NCI-H187 (cell line): Measurements from ENCODE around the gene PRKCB.
"Not testable (repeated sequence)": the region's sequence is repeated elsewhere in the genome, so short reads cannot be mapped to it uniquely, and the experiment has no call there.

Experiments used
- DNase-seq, 2 experiments: peaks; one replicate each; lab custom pipeline; 2025; lab: John Stamatoyannopoulos, UW

PRKCB gene

GRCh38 chr16:23902748-23903414 is 67.1 kb downstream of the PRKCB start:
- DNase-seq = no peak

GRCh38 chr16:23905027-23905426 is 69.2 kb downstream of the PRKCB start:
- no peak for DNase-seq

GRCh38 chr16:23907457-23907902 is 71.7 kb downstream of the PRKCB start:
- DNase-seq = no peak

DNA sequence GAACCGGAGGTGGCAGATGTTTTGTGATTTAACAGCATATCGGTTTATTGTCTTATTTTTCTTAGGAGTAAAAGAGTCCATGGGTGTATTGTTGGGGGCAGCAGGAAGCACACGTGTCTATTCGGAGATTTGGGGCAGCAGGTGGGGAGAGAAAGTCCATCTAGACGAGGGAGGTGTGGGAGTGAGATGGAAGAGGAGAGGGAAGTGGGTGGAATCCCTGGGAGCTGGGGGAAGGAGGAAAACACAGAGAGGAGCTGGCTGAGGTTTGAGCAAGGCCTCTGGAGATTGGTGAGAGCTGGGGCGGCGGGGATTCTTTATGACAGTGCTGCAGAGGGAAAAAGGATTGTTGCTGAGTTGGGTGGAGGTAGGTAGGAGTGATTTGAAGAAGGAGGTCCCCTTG is 72.1 kb downstream of the PRKCB start:
- DNase-seq = no peak

- DNase-seq = no peak
Observed at GRCh38 chr16:23908790-23909189, 73.0 kb downstream of the PRKCB start.

- DNase-seq = no peak
Observed at GRCh38 chr16:23909792-23910418, 74.1 kb downstream of the PRKCB start.

- no peak for DNase-seq
Observed at GRCh38 chr16:23914946-23915530, 79.3 kb downstream of the PRKCB start.

GRCh38 chr16:23916552-23916951 is 80.8 kb downstream of the PRKCB start:
- not testable (repeated sequence) for DNase-seq

- DNase-seq = no peak
Observed at GRCh38 chr16:23917621-23918020, 81.8 kb downstream of the PRKCB start.

GRCh38 chr16:23920446-23920845 is 84.7 kb downstream of the PRKCB start:
- no peak for DNase-seq

GRCh38 chr16:23920899-23921298 is 85.1 kb downstream of the PRKCB start:
- DNase-seq = no peak

DNA sequence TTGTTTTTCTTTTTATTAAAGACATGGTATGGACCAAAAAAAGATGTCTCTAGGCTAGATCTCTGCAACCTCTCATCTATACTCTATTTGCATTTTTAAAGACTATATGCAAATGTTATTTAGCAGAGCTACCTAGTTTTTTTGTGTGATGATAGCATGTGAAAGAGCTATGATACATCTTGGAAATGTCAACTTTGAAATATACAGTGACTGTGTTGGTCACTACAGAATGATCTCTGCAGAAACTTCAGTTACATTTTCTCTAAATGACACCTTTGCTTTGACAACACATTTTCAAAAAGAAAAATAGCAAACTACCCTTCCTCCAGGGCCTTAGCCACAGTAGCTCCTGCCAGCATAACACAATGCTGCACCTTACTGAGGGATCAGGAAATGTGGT is 86.6 kb downstream of the PRKCB start:
- no peak for DNase-seq

- DNase-seq = no peak
Observed at GRCh38 chr16:23924128-23924527, 88.3 kb downstream of the PRKCB start.

DNA sequence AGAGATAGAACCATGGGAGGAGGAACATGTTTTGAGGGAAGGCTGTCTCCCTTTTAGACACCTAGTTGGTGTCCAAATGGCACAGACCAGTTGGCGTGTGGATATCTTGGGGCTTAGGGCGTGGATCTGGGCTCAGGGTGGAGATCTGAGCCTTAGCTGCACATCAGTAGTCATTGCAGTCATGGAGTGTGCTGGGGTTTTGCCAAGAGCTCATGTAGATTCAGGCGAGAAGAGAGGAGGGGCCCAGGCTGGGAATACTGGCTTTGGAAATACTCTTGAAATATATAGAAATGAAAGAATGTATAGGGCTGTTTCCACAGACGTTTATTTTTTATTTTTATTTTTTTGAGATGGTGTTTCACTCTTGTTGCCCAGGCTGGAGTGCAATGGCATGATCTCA is 92.0 kb downstream of the PRKCB start:
- DNase-seq = no peak

DNA sequence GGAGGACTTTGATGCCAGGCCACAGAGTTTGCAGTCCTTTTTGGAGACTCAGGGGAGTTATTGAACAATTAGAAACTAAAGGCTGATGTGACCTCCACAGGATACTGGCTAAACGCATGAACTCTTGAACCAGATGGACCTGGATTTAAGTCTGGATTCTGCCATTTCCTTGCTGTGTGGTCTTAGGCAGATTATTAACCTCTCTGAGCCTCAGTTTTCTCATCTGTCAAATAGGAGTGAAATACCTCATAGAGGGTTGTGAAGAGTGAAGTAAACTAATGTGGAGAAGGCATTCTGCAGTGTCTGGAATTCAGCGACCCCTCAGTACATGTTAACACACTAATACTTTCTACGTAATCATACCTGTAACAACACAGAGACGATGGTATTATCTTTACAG is 93.5 kb downstream of the PRKCB start:
- no peak for DNase-seq

DNA sequence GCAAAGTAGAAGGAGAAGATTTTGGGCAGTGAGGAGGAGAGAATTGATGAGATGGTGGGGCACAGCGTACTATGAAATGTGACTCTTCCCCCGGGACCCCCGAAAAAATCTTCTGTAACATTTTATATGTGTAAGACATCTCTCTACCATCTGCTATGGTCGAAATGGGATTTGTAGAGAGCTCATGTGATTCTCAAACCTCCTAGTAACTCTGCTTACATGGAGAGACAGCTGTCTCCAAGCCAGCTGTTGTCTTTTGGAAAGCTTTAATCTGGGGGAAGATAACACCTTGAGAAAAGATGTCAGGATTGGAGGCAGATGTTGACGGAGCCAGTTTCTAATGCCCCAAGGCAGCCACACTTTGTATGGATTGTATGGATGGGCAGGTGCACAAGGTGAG is 94.1 kb downstream of the PRKCB start:
- DNase-seq = no peak

DNA sequence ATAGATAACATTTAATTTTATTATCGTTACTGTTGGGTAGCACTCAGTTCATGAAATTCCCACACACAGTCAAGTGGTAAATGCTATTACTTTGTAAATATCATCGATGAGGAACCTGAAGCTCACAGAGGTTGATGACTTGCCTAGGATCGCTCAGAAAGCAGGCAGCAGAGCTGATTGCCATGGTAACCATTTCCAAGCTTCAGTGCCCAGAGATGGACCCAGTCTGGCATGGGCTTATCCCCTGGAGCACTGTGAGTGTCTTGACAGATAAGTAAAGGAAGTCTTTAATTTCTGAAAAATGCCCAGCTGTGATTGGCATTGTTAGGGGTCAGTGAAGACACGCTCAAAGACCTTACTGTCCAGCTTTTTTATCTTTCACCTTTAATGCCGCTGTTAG is 95.0 kb downstream of the PRKCB start:
- DNase-seq = no peak

DNA sequence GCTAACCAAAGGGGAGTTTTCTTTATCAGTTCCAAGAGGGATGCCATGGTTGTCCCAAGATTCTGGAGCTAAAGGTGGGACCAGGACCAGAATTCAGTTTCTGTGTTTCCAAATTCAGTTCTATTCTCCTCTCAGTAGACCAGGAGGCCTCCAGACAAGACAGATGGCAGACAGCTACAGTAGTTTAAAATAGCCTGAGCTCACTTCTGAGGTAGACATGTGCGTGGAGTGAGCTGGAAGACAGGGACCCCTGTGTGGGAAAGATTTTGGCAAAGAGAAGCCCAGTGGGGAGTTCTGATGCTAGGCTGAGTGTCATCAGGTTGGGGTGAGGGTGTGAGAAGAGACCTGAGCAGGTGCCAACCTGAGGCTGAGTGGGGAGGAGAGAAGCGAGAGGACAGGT is 95.4 kb downstream of the PRKCB start:
- DNase-seq = no peak

DNA sequence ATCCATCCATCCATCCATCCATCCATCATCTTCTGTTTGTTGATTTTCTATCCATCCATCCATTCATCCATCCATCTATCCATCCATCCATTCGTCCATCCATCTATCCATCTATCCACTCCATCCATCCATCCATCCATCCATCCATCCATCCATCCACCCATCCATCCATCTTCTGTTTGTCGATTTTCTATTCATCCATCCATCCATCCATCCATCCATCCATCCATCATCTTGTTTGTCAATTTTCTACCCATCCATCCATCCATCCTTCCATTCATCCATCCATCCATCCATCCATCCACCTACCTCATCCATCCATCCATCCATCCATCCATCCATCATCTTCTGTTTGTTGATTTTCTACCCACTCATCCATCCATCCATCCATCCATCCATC is 97.9 kb downstream of the PRKCB start:
- DNase-seq = not testable (repeated sequence)

DNA sequence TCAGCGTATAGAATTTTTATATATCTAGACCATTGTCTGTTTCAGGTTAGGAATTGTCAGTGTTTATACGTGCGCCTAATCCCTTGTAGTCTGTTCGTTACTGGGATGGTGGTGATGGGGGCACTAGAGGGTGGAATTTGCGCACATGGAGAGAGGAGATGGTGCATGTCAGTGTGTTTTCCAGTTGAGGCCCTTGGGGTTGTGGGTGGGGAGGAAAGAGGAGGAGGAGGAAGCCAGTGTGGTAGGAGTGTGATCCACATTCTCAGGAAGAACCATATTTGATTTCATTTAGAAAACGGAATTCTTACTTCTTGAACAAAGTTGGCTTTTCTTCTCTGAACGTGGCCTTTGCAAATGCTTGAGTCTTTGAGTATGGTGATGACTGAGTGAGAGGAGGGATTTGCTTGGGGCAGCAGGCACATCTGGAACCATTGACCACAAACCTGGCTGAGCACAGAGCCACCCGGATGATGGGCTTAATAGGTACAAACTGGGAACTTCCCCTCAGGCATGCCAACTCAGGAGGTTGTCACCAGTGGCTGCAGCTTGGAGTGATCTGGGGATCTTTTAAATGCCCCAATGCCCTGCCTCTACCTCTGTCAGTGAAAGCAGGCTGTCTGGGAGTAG is 98.9 kb downstream of the PRKCB start:
- no peak for DNase-seq

GRCh38 chr16:23940111-23940510 is 104.3 kb downstream of the PRKCB start:
- DNase-seq = no peak

GRCh38 chr16:23941025-23941424 is 105.2 kb downstream of the PRKCB start:
- DNase-seq = no peak

- DNase-seq = no peak
Observed at GRCh38 chr16:23941963-23942564, 106.3 kb downstream of the PRKCB start.
